COR-L47 (cell line): Measurements from ENCODE around the gene SCRN1.
A peak's percentile ranks its signal among the peaks of the same experiment; 100 is the strongest.

Experiments used
- DNase-seq: peaks from one replicate; lab custom pipeline; 2025; lab: John Stamatoyannopoulos, UW

The SCRN1 gene, protein sequence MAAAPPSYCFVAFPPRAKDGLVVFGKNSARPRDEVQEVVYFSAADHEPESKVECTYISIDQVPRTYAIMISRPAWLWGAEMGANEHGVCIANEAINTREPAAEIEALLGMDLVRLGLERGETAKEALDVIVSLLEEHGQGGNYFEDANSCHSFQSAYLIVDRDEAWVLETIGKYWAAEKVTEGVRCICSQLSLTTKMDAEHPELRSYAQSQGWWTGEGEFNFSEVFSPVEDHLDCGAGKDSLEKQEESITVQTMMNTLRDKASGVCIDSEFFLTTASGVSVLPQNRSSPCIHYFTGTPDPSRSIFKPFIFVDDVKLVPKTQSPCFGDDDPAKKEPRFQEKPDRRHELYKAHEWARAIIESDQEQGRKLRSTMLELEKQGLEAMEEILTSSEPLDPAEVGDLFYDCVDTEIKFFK

GRCh38 chr7:29989257-29989995 is at the start of gene SCRN1:
SCRN1 (minus strand) TSS chr7:29989801; CDS start chr7:29969067, 20,734 bp downstream.
- DNase-seq, result peak; percentile 43

DNA sequence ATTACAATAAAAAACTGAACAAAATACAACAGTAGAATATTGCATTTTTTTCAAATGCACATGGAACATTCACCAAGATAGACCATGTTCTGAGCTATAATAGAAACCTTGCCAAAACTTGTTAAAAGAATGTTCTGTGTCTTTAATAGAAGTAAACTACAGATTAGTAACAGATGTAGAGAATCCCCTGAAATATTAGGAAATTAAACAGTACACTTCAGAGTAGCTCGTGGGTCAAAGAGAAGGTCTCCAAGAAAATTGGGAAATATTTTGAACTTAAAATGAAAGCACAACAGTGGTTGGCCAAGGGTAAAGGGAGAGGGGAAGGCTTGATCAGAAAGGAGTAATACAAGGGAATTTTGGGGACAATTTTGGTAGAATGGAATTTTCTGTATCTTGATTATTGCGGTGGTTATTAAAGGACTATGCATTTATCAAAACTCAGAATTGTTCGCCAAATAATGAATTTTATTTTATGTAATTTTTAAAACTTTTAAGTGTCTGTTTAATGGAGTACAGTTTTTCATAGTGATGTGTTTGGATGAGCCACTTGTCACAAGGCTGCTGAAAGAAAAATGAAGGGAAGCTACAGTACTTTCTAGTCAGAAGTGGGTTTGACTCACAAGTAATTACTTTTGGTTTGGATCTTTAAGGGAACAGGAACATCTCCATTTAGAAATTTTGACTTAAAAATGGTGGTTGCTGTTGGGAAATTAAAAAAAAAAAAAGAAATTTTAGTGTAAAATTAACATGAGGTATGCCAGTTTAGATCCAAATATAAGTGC is 48.8 kb upstream of the SCRN1 start:
- no peak for DNase-seq

- DNase-seq, result no peak
Measured at GRCh38 chr7:30036220-30036619, 46.6 kb upstream of the SCRN1 start.

GRCh38 chr7:30034501-30034900 is 44.9 kb upstream of the SCRN1 start:
- no peak for DNase-seq

DNA sequence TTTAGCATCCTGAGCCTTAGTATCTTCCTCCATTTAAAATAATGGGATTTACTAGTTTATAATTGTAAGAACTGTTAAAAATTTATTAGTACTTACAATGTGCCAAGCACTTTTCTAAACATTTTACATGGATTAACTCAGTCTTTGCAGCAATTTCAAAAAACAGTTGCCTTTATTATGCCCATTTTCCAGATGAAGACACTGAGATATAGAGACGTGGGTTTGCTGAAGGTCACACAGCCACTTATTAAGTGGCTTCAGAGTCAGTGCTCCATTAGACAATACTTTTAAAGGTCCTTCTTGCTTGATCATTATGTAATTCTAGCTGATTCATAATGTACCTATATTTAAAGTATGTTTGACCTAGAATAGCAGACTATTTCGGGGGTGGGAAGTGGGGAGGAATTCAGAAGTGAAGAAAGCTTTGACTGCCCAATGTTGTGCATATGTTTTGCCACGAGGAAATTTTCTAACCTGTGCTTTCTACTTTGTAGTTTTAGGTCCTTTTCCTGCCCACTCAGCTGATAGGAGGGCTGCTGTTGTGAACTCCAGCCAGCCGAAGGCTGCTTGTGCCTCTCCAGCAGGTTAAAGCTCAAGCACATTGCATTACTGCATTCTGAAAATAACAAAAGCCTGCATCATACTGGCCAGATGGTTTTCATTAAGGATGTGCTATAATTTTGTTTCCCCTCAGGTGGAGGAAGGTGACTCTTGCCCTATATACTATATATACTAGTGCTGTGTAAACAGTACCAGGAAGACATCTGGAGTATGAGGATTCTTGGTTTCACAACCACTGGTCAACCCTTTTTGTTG is 42.9 kb upstream of the SCRN1 start:
- DNase-seq, result no peak

GRCh38 chr7:30029696-30030095 is 40.1 kb upstream of the SCRN1 start:
- no peak for DNase-seq

GRCh38 chr7:30028749-30029635 is 39.4 kb upstream of the SCRN1 start:
- DNase-seq, result no peak

- peak; percentile 78 for DNase-seq
Measured at GRCh38 chr7:30028216-30028748, 38.7 kb upstream of the SCRN1 start, which contains the start of gene PLEKHA8. PLEKHA8 (plus strand) TSS chr7:30028412; CDS start chr7:30028763, 351 bp downstream.

DNA sequence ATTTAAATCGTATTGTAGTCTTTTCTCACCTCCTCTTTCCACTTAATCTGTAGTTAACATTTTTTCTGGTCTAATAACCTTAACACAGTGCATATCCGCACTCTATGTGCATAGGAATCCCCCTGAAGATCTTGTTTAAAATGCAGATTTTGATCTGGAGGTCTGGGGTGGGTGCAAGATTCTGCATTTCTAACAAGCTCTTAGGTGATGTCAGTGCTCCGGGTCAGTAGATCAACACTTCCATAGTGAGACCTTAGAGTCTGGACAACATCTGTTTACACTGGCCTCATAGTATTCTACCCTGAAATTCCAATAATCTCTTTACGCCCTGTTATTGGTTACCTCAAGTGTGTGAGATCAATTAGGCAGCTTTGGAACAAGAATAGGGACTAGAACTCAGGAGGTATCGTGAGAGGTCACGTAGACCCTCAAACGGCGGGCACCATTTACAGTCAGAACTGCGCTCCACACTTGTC is 38.2 kb upstream of the SCRN1 start:
- DNase-seq, result no peak

GRCh38 chr7:30027065-30027456 is 37.5 kb upstream of the SCRN1 start:
- no peak for DNase-seq

GRCh38 chr7:30026229-30027064 is 36.8 kb upstream of the SCRN1 start, which contains the start of gene FKBP14:
FKBP14 (minus strand) TSS chr7:30026702; CDS start chr7:30026508, 194 bp downstream.
- peak; percentile 98 for DNase-seq

- DNase-seq, result no peak
Measured at GRCh38 chr7:30023524-30023923, 33.9 kb upstream of the SCRN1 start.

DNA sequence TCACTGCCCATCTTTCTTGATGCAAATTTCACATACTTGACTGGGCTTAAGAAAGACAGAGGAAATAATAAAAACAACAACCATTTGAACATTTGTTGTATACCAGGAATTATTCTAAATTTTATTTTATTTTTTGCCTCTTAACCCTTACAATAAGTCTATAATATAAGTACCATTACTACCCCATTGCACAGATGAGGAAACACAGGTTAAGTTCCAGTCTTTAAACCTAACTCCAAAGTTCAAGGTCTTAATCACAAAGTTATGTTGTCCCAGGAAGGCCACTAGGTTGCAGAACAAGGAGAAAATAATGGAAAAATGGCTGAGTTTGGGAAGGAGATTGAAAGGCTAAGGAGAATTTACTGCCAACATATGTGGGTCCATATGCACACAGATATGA is 33.4 kb upstream of the SCRN1 start:
- DNase-seq, result no peak

- DNase-seq, result no peak
Measured at GRCh38 chr7:30020535-30020934, 30.9 kb upstream of the SCRN1 start.

- no peak for DNase-seq
Measured at GRCh38 chr7:30019960-30020359, 30.4 kb upstream of the SCRN1 start.

GRCh38 chr7:30019387-30019786 is 29.8 kb upstream of the SCRN1 start:
- no peak for DNase-seq

- no peak for DNase-seq
Measured at GRCh38 chr7:30018451-30018850, 28.9 kb upstream of the SCRN1 start.

GRCh38 chr7:30012757-30013156 is 23.2 kb upstream of the SCRN1 start:
- DNase-seq, result no peak

DNA sequence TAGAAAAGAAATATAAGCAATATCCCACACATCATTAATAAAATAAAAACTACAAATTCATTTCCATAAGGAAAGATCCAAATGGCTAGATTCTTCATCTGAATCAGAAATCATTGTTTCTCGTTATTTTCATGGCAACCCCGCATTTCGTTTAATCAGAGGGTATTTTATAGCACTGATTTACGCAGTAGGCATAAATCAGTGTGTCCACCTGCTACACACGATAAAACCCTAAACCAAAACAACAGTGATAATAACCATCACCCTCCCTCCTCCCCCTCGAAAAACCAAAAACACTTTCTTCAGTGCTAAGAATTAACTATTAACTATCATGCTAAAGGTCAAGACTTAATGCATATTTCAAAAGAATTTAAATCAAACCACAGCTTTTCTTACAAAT is 20.4 kb upstream of the SCRN1 start:
- no peak for DNase-seq
